CD8-positive, alpha-beta memory T cell (primary cell): ENCODE measurements around the gene RAB35. TPM values are rescaled to one million over a fixed set of nuclear protein-coding genes. Genes with fewer than 3 reads are reported as not detected.

Experiments
- CTCF ChIA-PET: fragments of 350-600 bp; sonication (Branson Sonifier 250); formaldehyde crosslinking; loops from one replicate; lab custom pipeline; 2021; ENCODE audit warnings: antibody characterized with exemption; lab: Charles Lee
- POLR2A ChIA-PET: fragments of 350-600 bp; sonication (Branson Sonifier 250); formaldehyde crosslinking; loops from one replicate; lab custom pipeline; 2021; ENCODE audit warnings: antibody characterized with exemption; lab: Charles Lee
- DNase-seq, 5 donors: peaks; one replicate each; pipeline versions ENCODE4 v3.0.0 to v3.0.0-alpha.2; 2020 to 2022; ENCODE audit warnings: mixed read lengths in 1 of 5
- H3K27ac ChIP-seq: one replicate; pipeline ENCODE4 v1.7.0; 2013; ENCODE audit warnings: low read depth, mild to moderate bottlenecking, low read length, moderate library complexity
- H3K27me3 ChIP-seq: 2 replicates; pipeline ENCODE4 v1.7.0; 2013; ENCODE audit warnings: low read length, mild to moderate bottlenecking; ENCODE audit not compliant: insufficient read depth, poor library complexity, severe bottlenecking
- H3K36me3 ChIP-seq: 2 replicates; pipeline ENCODE4 v1.7.0; 2013; ENCODE audit warnings: mild to moderate bottlenecking, low read length, moderate library complexity; ENCODE audit not compliant: insufficient read depth
- H3K4me1 ChIP-seq: 2 replicates; pipeline ENCODE4 v1.7.0; 2013; ENCODE audit warnings: mild to moderate bottlenecking, low read length, moderate library complexity; ENCODE audit not compliant: insufficient read depth
- H3K4me3 ChIP-seq: 2 replicates; pipeline ENCODE4 v1.7.0; 2013; ENCODE audit warnings: mild to moderate bottlenecking, low read length
- H3K9me3 ChIP-seq: 2 replicates; pipeline ENCODE4 v1.7.0; 2013; ENCODE audit warnings: mild to moderate bottlenecking, low read length
- H3K27ac Mint-ChIP-seq, 8 donors: one replicate each; pipeline ENCODE4 v1.8.0; 2020 to 2021; ENCODE audit warnings: mixed read lengths in 8 of 8, mild to moderate bottlenecking in 6 of 8, inconsistent platforms in 3 of 8, moderate library complexity in 3 of 8
- H3K27me3 Mint-ChIP-seq, 2 donors: one replicate each; pipeline ENCODE4 v1.8.0; 2020 to 2021; ENCODE audit warnings: mixed read lengths in 2 of 2, mild to moderate bottlenecking in 1 of 2, moderate library complexity in 1 of 2
- H3K36me3 Mint-ChIP-seq, 3 donors: one replicate each; pipeline ENCODE4 v1.8.0; 2020 to 2021; ENCODE audit warnings: mixed read lengths in 3 of 3, inconsistent platforms in 1 of 3, mild to moderate bottlenecking in 1 of 3
- H3K4me1 Mint-ChIP-seq, 3 donors: one replicate each; pipeline ENCODE4 v1.8.0; 2020 to 2021; ENCODE audit warnings: mixed read lengths in 3 of 3, inconsistent platforms in 1 of 3, mild to moderate bottlenecking in 1 of 3
- H3K4me3 Mint-ChIP-seq, 7 donors: one replicate each; pipeline ENCODE4 v1.8.0; 2020 to 2021; ENCODE audit warnings: mixed read lengths in 7 of 7, mild to moderate bottlenecking in 6 of 7, moderate library complexity in 4 of 7, inconsistent platforms in 2 of 7
- H3K9me3 Mint-ChIP-seq, 5 donors: one replicate each; pipeline ENCODE4 v1.8.0; 2020 to 2022; ENCODE audit warnings: mixed read lengths in 5 of 5, mild to moderate bottlenecking in 3 of 5, moderate library complexity in 2 of 5, inconsistent platforms in 1 of 5
- polyA plus RNA-seq: library from polyadenylated mRNA; unstranded; fragments of 300-500 nt; fragmentation: Illumina TruSeq; gene quantifications from one replicate; pipeline ENCODE4 v1.2.3, GENCODE V29; 2021
- total RNA-seq, 2 experiments: library from RNA; stranded (reverse); gene quantifications; one replicate each; pipeline ENCODE4 v1.2.3, GENCODE V29; 2021

The RAB35 gene
- total and polyA plus RNA-seq, 3 experiments from 2014 or later, result 26.9 to 77.8 (median 66.8) TPM

GRCh38 chr12:120090626-120091295 is 25.8 kb downstream of the RAB35 start:
- Mint-ChIP-seq H3K4me1 (peaks cover 14 to 40% (median 27%) of the 10 kb centered on the region in 3 donors), H3K27ac (peak overlapping the region in 6 of 8 donors; percentile 45 to 96 (median 80)), H3K4me3 (no peak overlapping the region), H3K9me3 (no peaks in the 10 kb centered on the region), H3K27me3 (peaks cover 0 to 2% of the 10 kb centered on the region in 2 donors), H3K36me3 (peaks cover 0 to 63% (median 8%) of the 10 kb centered on the region in 3 donors)
- Histone ChIP-seq H3K36me3 (peaks cover 14% of the 10 kb centered on the region), H3K27ac (no peak overlapping the region), H3K9me3 (no peaks in the 10 kb centered on the region), H3K4me1 (peaks cover 14% of the 10 kb centered on the region), H3K27me3 (no peaks in the 10 kb centered on the region), H3K4me3 (no peak overlapping the region)
- POLR2A ChIA-PET, result no interaction called here
- DNase-seq, result no peak
- CTCF ChIA-PET, result interaction anchor here (0.8 kb wide), 1 partner anchor 26 kb away, joined by 3 read pairs; no protein-coding TSS in a partner anchor

GRCh38 chr12:120090206-120090605 is 26.3 kb downstream of the RAB35 start:
- Mint-ChIP-seq H3K27ac (peak overlapping the region in 2 of 8 donors; percentile 66 to 80), H3K36me3 (peaks cover 0 to 64% (median 8%) of the 10 kb centered on the region in 3 donors), H3K9me3 (no peaks in the 10 kb centered on the region), H3K27me3 (peaks cover 0 to 2% of the 10 kb centered on the region in 2 donors), H3K4me1 (peaks cover 16 to 42% (median 29%) of the 10 kb centered on the region in 3 donors), H3K4me3 (no peak overlapping the region)
- CTCF ChIA-PET, result no interaction called here
- DNase-seq, result no peak
- peaks cover 14% of the 10 kb centered on the region for H3K4me1 ChIP-seq
- POLR2A ChIA-PET, result no interaction called here
- no peak overlapping the region for H3K4me3 ChIP-seq
- H3K27ac ChIP-seq, result no peak overlapping the region
- no peaks in the 10 kb centered on the region for H3K9me3 ChIP-seq
- H3K27me3 ChIP-seq, result no peaks in the 10 kb centered on the region
- peaks cover 14% of the 10 kb centered on the region for H3K36me3 ChIP-seq

DNA sequence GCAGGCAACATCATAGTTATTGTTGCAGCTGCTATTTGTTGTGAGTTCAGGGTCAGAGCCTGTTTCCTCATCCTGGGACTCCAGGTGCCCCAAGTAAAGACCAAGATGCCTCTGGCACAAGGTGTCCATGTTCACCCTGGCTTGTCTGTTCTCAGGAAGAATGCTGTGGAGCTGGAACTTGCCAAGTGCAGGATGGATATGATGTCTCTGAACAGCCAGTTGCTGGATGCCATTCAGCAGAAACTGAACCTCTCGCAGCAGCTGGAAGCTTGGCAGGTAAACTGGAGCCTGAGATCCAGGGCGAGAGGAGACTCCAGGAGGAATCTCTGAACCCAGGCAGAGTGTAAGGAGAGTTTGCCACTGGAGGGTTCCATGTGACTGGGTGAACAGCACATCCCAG is 26.8 kb downstream of the RAB35 start:
- peaks cover 16 to 42% (median 29%) of the 10 kb centered on the region in 3 donors for H3K4me1 Mint-ChIP-seq
- no peak overlapping the region for H3K27ac ChIP-seq
- H3K27me3 ChIP-seq, result no peaks in the 10 kb centered on the region
- no peak overlapping the region for H3K4me3 ChIP-seq
- peaks cover 14% of the 10 kb centered on the region for H3K4me1 ChIP-seq
- no peak overlapping the region for H3K4me3 Mint-ChIP-seq
- H3K36me3 ChIP-seq, result peaks cover 14% of the 10 kb centered on the region
- no peaks in the 10 kb centered on the region for H3K9me3 Mint-ChIP-seq
- H3K9me3 ChIP-seq, result no peaks in the 10 kb centered on the region
- POLR2A ChIA-PET, result no interaction called here
- DNase-seq, result no peak
- H3K36me3 Mint-ChIP-seq, result peaks cover 2 to 64% (median 8%) of the 10 kb centered on the region in 3 donors
- peaks cover 0 to 2% of the 10 kb centered on the region in 2 donors for H3K27me3 Mint-ChIP-seq
- peak overlapping the region in 1 of 8 donors; percentile 87 for H3K27ac Mint-ChIP-seq
- CTCF ChIA-PET, result no interaction called here

GRCh38 chr12:120089105-120089504 is 27.4 kb downstream of the RAB35 start:
- H3K4me3 Mint-ChIP-seq, result peak overlapping the region in 2 of 7 donors; percentile 7 to 40
- peaks cover 16 to 38% (median 29%) of the 10 kb centered on the region in 3 donors for H3K4me1 Mint-ChIP-seq
- no peak overlapping the region for H3K4me3 ChIP-seq
- CTCF ChIA-PET, result interaction anchor here (0.7 kb wide), 1 partner anchor 150 kb away, joined by 3 read pairs; no protein-coding TSS in a partner anchor
- peaks cover 14% of the 10 kb centered on the region for H3K4me1 ChIP-seq
- H3K9me3 Mint-ChIP-seq, result no peaks in the 10 kb centered on the region
- peaks cover 7 to 65% (median 9%) of the 10 kb centered on the region in 3 donors for H3K36me3 Mint-ChIP-seq
- H3K9me3 ChIP-seq, result no peaks in the 10 kb centered on the region
- no peak for DNase-seq
- H3K27ac ChIP-seq, result no peak overlapping the region
- H3K27me3 Mint-ChIP-seq, result peaks cover 0 to 2% of the 10 kb centered on the region in 2 donors
- H3K36me3 ChIP-seq, result peaks cover 14% of the 10 kb centered on the region
- POLR2A ChIA-PET, result no interaction called here
- no peaks in the 10 kb centered on the region for H3K27me3 ChIP-seq
- H3K27ac Mint-ChIP-seq, result peak overlapping the region in 6 of 8 donors; percentile 80 to 96 (median 88)

GRCh38 chr12:120086801-120087621 is 29.5 kb downstream of the RAB35 start:
- Mint-ChIP-seq H3K9me3 (no peaks in the 10 kb centered on the region), H3K27ac (peak overlapping the region; percentile 86 to 96 (median 94)), H3K36me3 (peaks cover 7 to 68% (median 9%) of the 10 kb centered on the region in 3 donors), H3K4me1 (peaks cover 15 to 32% (median 29%) of the 10 kb centered on the region in 3 donors), H3K27me3 (peaks cover 0 to 2% of the 10 kb centered on the region in 2 donors), H3K4me3 (peak overlapping the region; percentile 65 to 91 (median 81))
- Histone ChIP-seq H3K27me3 (no peaks in the 10 kb centered on the region), H3K27ac (peak overlapping the region; percentile 29), H3K36me3 (peaks cover 14% of the 10 kb centered on the region), H3K4me1 (peaks cover 14% of the 10 kb centered on the region), H3K4me3 (peak overlapping the region; percentile 37), H3K9me3 (no peaks in the 10 kb centered on the region)
- ChIA-PET POLR2A (interaction anchor here (0.9 to 1.6 kb wide), 9 partner anchors 24 to 205 kb away, joined by 3 to 36 read pairs (median 5); partner anchors contain the start of genes BICDL1, RAB35, RNU4-2 and RPLP0), CTCF (interaction anchor here (0.7 to 2.5 kb wide), 28 partner anchors 9 to 178 kb away, joined by 3 to 30 read pairs (median 4); partner anchors contain the start of genes BICDL1 and RAB35)
- DNase-seq, result peak; percentile 99 to 100 (median 100)

DNA sequence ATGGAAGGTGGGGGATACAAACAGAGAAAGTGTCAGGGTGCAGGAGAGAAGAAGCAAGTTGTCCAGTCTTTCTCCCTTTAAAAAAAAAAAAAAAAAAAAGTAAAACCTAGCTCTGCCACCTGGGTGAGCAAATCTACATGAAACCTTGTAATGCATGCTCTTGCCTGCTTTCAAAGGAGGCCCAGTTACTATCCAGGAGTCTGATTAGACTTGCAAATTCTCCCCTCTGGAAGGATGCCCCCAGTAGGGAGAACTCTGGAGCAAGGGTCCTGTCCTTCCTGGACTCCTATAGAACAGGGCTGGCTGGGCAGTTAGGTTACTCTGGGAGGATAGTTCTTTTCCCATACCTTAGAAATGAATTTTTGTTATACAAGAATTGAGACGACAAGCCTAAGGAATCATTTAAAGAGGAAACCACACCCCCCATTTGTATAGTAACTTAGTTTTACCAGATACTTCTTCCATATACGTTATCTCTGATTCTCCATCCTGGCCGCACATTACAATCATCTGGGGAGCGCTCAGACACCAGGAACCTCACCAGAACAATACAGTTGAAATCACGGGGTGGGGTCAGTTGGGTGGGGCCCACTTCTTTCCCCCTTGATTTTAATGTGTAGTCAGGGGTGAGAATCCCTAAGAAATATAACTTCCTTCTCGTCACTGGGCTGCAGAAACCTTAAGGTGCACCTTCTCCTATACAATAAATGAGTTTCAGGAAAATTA is 30.5 kb downstream of the RAB35 start:
- POLR2A ChIA-PET, result interaction anchor here (1.0 to 1.6 kb wide), 7 partner anchors 25 to 206 kb away, joined by 3 to 36 read pairs (median 5); partner anchors contain the start of genes BICDL1, RNU4-2 and RPLP0
- H3K36me3 Mint-ChIP-seq, result peaks cover 8 to 67% (median 11%) of the 10 kb centered on the region in 3 donors
- DNase-seq, result peak in 1 of 5 donors; percentile 29
- H3K4me1 Mint-ChIP-seq, result peaks cover 15 to 28% (median 26%) of the 10 kb centered on the region in 3 donors
- peak overlapping the region; percentile 86 to 96 (median 92) for H3K27ac Mint-ChIP-seq
- peak overlapping the region in 1 of 7 donors; percentile 82 for H3K4me3 Mint-ChIP-seq
- H3K4me1 ChIP-seq, result peaks cover 14% of the 10 kb centered on the region
- no peak overlapping the region for H3K4me3 ChIP-seq
- H3K36me3 ChIP-seq, result peaks cover 13% of the 10 kb centered on the region
- peaks cover 0 to 2% of the 10 kb centered on the region in 2 donors for H3K27me3 Mint-ChIP-seq
- H3K9me3 Mint-ChIP-seq, result no peaks in the 10 kb centered on the region
- H3K9me3 ChIP-seq, result no peaks in the 10 kb centered on the region
- H3K27ac ChIP-seq, result no peak overlapping the region
- CTCF ChIA-PET, result interaction anchor here (1.1 to 2.5 kb wide), 12 partner anchors 8 to 151 kb away, joined by 3 to 30 read pairs (median 4); partner anchors contain the start of genes BICDL1 and RAB35
- H3K27me3 ChIP-seq, result no peaks in the 10 kb centered on the region

GRCh38 chr12:120081641-120082040 is 34.9 kb downstream of the RAB35 start:
- Mint-ChIP-seq H3K36me3 (peaks cover 7 to 77% (median 11%) of the 10 kb centered on the region in 3 donors), H3K9me3 (no peaks in the 10 kb centered on the region), H3K4me1 (peaks cover 9 to 12% (median 9%) of the 10 kb centered on the region in 3 donors), H3K27ac (peak overlapping the region in 4 of 8 donors; percentile 26 to 67 (median 50)), H3K27me3 (no peaks in the 10 kb centered on the region), H3K4me3 (no peak overlapping the region)
- CTCF ChIA-PET, result interaction anchor here (1.9 kb wide), 1 partner anchor 93 kb away, joined by 7 read pairs; the partner anchor contains the start of gene BICDL1
- POLR2A ChIA-PET, result no interaction called here
- H3K9me3 ChIP-seq, result no peaks in the 10 kb centered on the region
- H3K27ac ChIP-seq, result no peak overlapping the region
- no peak for DNase-seq
- peaks cover 5% of the 10 kb centered on the region for H3K4me1 ChIP-seq
- H3K36me3 ChIP-seq, result peaks cover 2% of the 10 kb centered on the region
- no peaks in the 10 kb centered on the region for H3K27me3 ChIP-seq
- no peak overlapping the region for H3K4me3 ChIP-seq
